ENCODE measurements around the gene ATG4C. TPM values are rescaled to one million over a fixed set of nuclear protein-coding genes. Genes with fewer than 3 reads are reported as not detected.

The ATG4C gene
- total RNA-seq, 1 donor from 2014 or later = 10.5 TPM

DNA sequence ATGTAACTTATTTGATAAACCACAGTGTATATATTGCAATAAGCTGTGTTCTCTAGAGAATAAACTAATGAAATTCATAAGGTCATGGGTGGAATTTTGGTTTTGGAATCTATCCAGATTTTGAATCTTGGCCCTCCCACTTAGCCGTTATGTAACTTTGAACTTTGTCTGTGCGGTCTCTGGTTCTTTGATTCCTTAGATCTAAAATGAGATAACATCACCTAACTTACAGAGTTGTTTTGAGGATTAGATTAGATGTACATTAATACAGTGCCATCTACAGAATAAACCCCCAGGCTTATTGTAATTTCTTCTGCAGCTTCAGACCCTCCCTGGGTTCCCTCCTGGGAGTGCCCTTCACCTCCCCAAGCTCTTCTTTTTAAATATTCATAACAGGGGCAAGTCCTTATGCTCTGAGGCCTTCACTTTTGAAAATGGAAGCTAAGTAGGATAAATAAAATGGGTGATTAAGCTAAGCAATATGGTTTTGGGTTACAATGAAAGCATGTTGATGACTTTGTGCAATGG lies 124.3 kb downstream of the ATG4C start:
- no peak for DNase-seq (ENCODE audit: extremely low spot score, unreplicated experiment)

DNA sequence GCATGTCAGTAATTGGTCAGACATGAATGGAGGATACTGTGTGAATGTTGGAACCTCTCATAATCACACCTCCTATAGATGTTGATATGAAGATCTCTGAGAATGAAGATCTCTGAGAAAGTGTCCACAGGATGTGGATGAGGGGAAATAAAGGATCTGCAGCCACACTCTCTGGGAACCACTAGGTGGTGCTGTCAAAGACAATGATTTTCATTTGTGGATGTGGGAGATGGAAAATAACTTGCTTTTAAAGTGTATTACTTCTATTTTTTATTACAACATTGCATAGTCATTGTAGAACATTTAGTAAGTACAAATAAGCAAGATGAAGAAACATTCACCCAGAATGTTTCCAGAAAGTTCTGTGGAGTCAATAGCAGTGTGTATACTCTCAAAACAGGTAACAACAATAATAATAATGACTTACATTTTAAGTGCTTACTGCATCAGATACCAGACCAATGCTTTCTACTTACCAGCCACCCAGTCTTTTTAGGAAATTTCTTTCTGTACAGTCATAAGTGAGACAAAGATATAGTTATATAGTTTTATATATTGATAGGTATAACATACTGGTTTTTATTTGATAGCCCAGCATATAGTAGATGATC lies 128.2 kb downstream of the ATG4C start:
- no peak overlapping the region for H3K27ac Mint-ChIP-seq (ENCODE audit: unreplicated experiment)
- no peaks in the 10 kb centered on the region for H3K36me3 Mint-ChIP-seq (ENCODE audit: unreplicated experiment)
- H3K27me3 Mint-ChIP-seq (ENCODE audit: unreplicated experiment) = peaks cover 30% of the 10 kb centered on the region
- H3K4me1 Mint-ChIP-seq (ENCODE audit: unreplicated experiment) = no peaks in the 10 kb centered on the region
- H3K4me3 Mint-ChIP-seq (ENCODE audit: unreplicated experiment) = no peak overlapping the region
- TF ChIP-seq, protein P1, sequence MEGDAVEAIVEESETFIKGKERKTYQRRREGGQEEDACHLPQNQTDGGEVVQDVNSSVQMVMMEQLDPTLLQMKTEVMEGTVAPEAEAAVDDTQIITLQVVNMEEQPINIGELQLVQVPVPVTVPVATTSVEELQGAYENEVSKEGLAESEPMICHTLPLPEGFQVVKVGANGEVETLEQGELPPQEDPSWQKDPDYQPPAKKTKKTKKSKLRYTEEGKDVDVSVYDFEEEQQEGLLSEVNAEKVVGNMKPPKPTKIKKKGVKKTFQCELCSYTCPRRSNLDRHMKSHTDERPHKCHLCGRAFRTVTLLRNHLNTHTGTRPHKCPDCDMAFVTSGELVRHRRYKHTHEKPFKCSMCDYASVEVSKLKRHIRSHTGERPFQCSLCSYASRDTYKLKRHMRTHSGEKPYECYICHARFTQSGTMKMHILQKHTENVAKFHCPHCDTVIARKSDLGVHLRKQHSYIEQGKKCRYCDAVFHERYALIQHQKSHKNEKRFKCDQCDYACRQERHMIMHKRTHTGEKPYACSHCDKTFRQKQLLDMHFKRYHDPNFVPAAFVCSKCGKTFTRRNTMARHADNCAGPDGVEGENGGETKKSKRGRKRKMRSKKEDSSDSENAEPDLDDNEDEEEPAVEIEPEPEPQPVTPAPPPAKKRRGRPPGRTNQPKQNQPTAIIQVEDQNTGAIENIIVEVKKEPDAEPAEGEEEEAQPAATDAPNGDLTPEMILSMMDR (IDR thresholded peaks at IDR 0.05) = peak; percentile 73
- H3K9me3 Mint-ChIP-seq (ENCODE audit: unreplicated experiment) = no peaks in the 10 kb centered on the region
- no peak for DNase-seq (ENCODE audit: extremely low spot score, unreplicated experiment)

More for the DNA sequence above, 124.3 kb downstream of the ATG4C start:
- H3K9me3 Mint-ChIP-seq (ENCODE audit: unreplicated experiment) = no peaks in the 10 kb centered on the region
- peaks cover 8% of the 10 kb centered on the region for H3K27me3 Mint-ChIP-seq (ENCODE audit: unreplicated experiment)
- no peaks in the 10 kb centered on the region for H3K4me1 Mint-ChIP-seq (ENCODE audit: unreplicated experiment)
- H3K27ac Mint-ChIP-seq (ENCODE audit: unreplicated experiment) = no peak overlapping the region
- H3K36me3 Mint-ChIP-seq (ENCODE audit: unreplicated experiment) = no peaks in the 10 kb centered on the region
- TF ChIP-seq, protein P1 (IDR thresholded peaks at IDR 0.05) = no peak
- H3K4me3 Mint-ChIP-seq (ENCODE audit: unreplicated experiment) = no peak overlapping the region

Other genes starting within 250 kb of the ATG4C start
- not detected in 2 replicates for gene ANGPTL3, start 186.6 kb upstream of the ATG4C start, total RNA-seq
- 81.8 and 95.7 TPM in 2 replicates for gene DOCK7, start 95.7 kb upstream of the ATG4C start, total RNA-seq